Smooth muscle cell (in vitro differentiated cells): ENCODE measurements around the gene CCDC33. TPM values are rescaled to one million over a fixed set of nuclear protein-coding genes. Genes with fewer than 3 reads are reported as not detected.

Experiments
- DNase-seq: peaks from one replicate; lab custom pipeline; 2025; ENCODE audit not compliant: unreplicated experiment; lab: John Stamatoyannopoulos, UW
- H2AFZ ChIP-seq: fragments of 200-600 bp; sonication (generic); 2 replicates; pipeline ENCODE4 v1.6.0; 2016; ENCODE audit warnings: antibody characterized with exemption, low read depth, mild to moderate bottlenecking
- H3F3A ChIP-seq: fragments of 200-600 bp; sonication (generic); 2 replicates; pipeline ENCODE4 v1.6.0; 2017; ENCODE audit warnings: antibody characterized with exemption, low read depth
- H3K27ac ChIP-seq: fragments of 200-600 bp; sonication (generic); 2 replicates; pipeline ENCODE4 v1.5.1; 2016; ENCODE audit warnings: low read depth, mild to moderate bottlenecking
- H3K27me3 ChIP-seq: fragments of 200-600 bp; sonication (generic); 2 replicates; pipeline ENCODE4 v1.6.1; 2016; ENCODE audit warnings: low read depth, mild to moderate bottlenecking
- H3K36me3 ChIP-seq: fragments of 200-600 bp; sonication (generic); 2 replicates; pipeline ENCODE4 v1.5.1; 2016; ENCODE audit warnings: low read depth
- H3K4me1 ChIP-seq: fragments of 200-600 bp; sonication (generic); 2 replicates; pipeline ENCODE4 v1.5.1; 2016; ENCODE audit warnings: low read depth
- H3K4me2 ChIP-seq: fragments of 200-600 bp; sonication (generic); 2 replicates; pipeline ENCODE4 v1.6.0; 2016; ENCODE audit warnings: mild to moderate bottlenecking
- H3K4me3 ChIP-seq: fragments of 200-600 bp; sonication (generic); 2 replicates; pipeline ENCODE4 v1.5.1; 2016; ENCODE audit warnings: mild to moderate bottlenecking
- H3K79me2 ChIP-seq: fragments of 200-600 bp; sonication (generic); 2 replicates; pipeline ENCODE4 v1.6.0; 2016; ENCODE audit warnings: low read depth, mild to moderate bottlenecking
- H3K9ac ChIP-seq: fragments of 200-600 bp; sonication (generic); 2 replicates; pipeline ENCODE4 v1.6.0; 2016; ENCODE audit warnings: low read depth
- H3K9me3 ChIP-seq: fragments of 200-600 bp; sonication (generic); replicated peaks from 2 replicates; pipeline ENCODE4 v1.5.1; 2016; ENCODE audit warnings: low read depth
- H4K20me1 ChIP-seq: fragments of 200-600 bp; sonication (generic); 2 replicates; pipeline ENCODE4 v1.6.0; 2016; ENCODE audit warnings: low read depth
- CTCF ChIP-seq: fragments of 200-600 bp; sonication (generic); IDR thresholded peaks from 2 replicates; pipeline ENCODE4 v1.5.1; 2017; ENCODE audit warnings: borderline replicate concordance, mild to moderate bottlenecking, antibody characterized with exemption; ENCODE audit not compliant: insufficient read depth, poor library complexity, severe bottlenecking
- WGBS: methylation state at CpG from one replicate; pipeline ENCODE4 v1.1.7; 2016; ENCODE audit warnings: low lambda C conversion rate; 5-methylcytosine and 5-hydroxymethylcytosine counted together
- polyA plus RNA-seq: library from polyadenylated mRNA; unstranded; fragments of >200 nt; fragmentation: Nextera tagmentation; extraction: Ambion mirVana; gene quantifications from 2 replicates; pipeline ENCODE4 v1.2.1, GENCODE V29; 2016
- total RNA-seq: library from RNA; depleted of rRNA; stranded (reverse); fragments of >200 nt; gene quantifications from 2 replicates; pipeline ENCODE4 v1.2.3, GENCODE V29; 2014

The CCDC33 gene
- total and polyA plus RNA-seq, 2 experiments from 2014 or later, result 3.8 to 5.8 TPM

DNA sequence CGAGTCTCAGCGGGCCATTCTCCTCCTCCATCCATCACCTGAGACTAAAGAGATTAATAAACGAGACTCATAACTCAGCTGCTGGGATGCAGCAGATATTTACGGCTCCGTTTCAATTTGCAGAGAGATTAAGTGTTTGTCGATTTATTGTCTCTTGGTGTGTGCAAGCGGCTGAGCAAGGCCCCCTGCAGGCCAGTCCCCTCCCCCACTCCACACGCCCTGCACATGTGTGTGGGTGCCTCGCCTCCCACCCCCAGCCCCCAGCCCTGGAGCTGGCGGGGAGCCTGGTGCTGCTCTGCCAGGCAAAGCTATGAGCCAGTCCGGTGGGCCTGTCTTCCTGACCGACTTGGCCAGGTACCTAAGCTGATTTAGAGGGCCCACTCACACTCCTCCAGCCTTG is 68.3 kb downstream of the CCDC33 start:
- Histone ChIP-seq H3K79me2 (no peaks in the 10 kb centered on the region), H3K36me3 (no peaks in the 10 kb centered on the region), H2AFZ (no peak overlapping the region), H3K27me3 (no peaks in the 10 kb centered on the region), H3K4me3 (no peak overlapping the region), H3K9me3 (no peaks in the 10 kb centered on the region), H3K4me2 (no peak overlapping the region), H3F3A (no peaks in the 10 kb centered on the region), H3K4me1 (peaks cover 61% of the 10 kb centered on the region), H4K20me1 (no peaks in the 10 kb centered on the region), H3K27ac (no peak overlapping the region), H3K9ac (no peak overlapping the region)
- TF ChIP-seq CTCF, result no peak
- DNase-seq, result no peak
- 54% methylated on average over 10 of the region's 12 CpGs for WGBS

DNA sequence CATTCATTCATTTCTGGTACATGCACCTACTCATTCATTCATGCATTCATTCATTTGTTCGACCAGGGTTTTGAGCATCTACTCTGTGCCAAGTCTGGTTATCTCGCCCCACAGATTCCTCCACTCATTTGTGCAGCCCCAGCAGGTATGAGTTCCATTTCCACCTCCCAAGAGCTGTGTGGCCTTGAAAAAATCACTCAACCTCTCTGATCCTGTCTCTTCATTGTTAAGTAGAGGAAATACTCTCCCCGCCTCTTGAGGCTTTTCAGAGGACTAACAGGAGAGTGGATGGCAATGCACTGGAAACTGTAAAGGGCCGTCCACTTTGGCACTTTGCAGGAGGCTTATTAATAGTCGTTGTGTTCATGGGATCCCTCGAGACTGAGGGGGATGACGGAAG is 69.6 kb downstream of the CCDC33 start:
- no peak overlapping the region for H3K27ac ChIP-seq
- H3F3A ChIP-seq, result no peaks in the 10 kb centered on the region
- no peaks in the 10 kb centered on the region for H3K27me3 ChIP-seq
- TF ChIP-seq CTCF, result no peak
- no peaks in the 10 kb centered on the region for H3K9me3 ChIP-seq
- no peak overlapping the region for H3K4me3 ChIP-seq
- DNase-seq, result no peak
- H3K9ac ChIP-seq, result no peak overlapping the region
- no peak overlapping the region for H3K4me2 ChIP-seq
- peaks cover 61% of the 10 kb centered on the region for H3K4me1 ChIP-seq
- no peaks in the 10 kb centered on the region for H3K36me3 ChIP-seq
- H3K79me2 ChIP-seq, result no peaks in the 10 kb centered on the region
- no peak overlapping the region for H2AFZ ChIP-seq
- H4K20me1 ChIP-seq, result no peaks in the 10 kb centered on the region
- 89% methylated on average over 7 of the region's 7 CpGs for WGBS

DNA sequence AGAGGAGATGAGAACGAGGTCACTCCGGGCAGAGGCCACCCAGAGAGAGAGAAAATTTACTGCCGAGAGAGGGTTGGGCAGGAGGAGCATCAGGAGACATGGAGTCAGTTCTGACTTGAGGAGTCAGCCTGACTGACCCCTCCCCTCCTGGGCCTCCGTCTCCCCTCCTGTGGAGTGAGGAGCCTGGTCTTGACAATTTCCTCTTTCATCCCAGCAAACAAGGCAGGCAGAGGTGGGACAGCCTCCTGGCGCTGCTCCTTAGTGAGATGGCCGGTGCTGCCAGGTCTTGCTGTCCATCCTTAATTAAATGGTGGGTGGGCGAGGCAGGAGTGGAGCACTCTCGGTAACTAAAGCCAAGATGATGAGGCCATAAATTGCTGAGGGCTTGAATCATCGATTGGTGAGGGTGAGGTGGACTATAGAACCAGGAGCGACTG is 70.7 kb downstream of the CCDC33 start:
- peak overlapping the region; percentile 40 for H3K4me2 ChIP-seq
- 31% methylated on average over 10 of the region's 10 CpGs for WGBS
- H3K4me1 ChIP-seq, result peaks cover 61% of the 10 kb centered on the region
- H2AFZ ChIP-seq, result no peak overlapping the region
- DNase-seq, result no peak
- no peaks in the 10 kb centered on the region for H3K9me3 ChIP-seq
- no peaks in the 10 kb centered on the region for H4K20me1 ChIP-seq
- no peak overlapping the region for H3K4me3 ChIP-seq
- no peaks in the 10 kb centered on the region for H3K27me3 ChIP-seq
- no peaks in the 10 kb centered on the region for H3F3A ChIP-seq
- no peak for TF ChIP-seq CTCF
- H3K9ac ChIP-seq, result no peak overlapping the region
- H3K27ac ChIP-seq, result no peak overlapping the region
- no peaks in the 10 kb centered on the region for H3K36me3 ChIP-seq
- H3K79me2 ChIP-seq, result no peaks in the 10 kb centered on the region
